ENCODE data around the gene STPG4. TPM values are rescaled to one million over a fixed set of nuclear protein-coding genes. Genes with fewer than 3 reads are reported as not detected.

The STPG4 gene
- total RNA-seq, 6 experiments from 2014 or later: 0.19 to 0.40 (median 0.25) TPM; not detected in 3

GRCh38 chr2:47076586-47077441 is 78.3 kb downstream of the STPG4 start:
- H3K27me3 Mint-ChIP-seq (ENCODE audit: insufficient read depth): peaks cover 9% of the 10 kb centered on the region
- peak; percentile 96 for DNase-seq
- H3K36me3 Mint-ChIP-seq (ENCODE audit: low read depth): peaks cover 24% of the 10 kb centered on the region
- TF ChIP-seq CTCF (IDR thresholded peaks at IDR 0.05): no peak; the same call in 1 of the 2 replicates
- H3K27ac Mint-ChIP-seq: peak overlapping the region; percentile 100
- H3K9me3 Mint-ChIP-seq: no peaks in the 10 kb centered on the region; the same call in 1 of the 2 replicates
- peaks cover 72% of the 10 kb centered on the region for H3K4me1 Mint-ChIP-seq (ENCODE audit: low read depth)
- peak overlapping the region; percentile 68 for H3K4me3 Mint-ChIP-seq

DNA sequence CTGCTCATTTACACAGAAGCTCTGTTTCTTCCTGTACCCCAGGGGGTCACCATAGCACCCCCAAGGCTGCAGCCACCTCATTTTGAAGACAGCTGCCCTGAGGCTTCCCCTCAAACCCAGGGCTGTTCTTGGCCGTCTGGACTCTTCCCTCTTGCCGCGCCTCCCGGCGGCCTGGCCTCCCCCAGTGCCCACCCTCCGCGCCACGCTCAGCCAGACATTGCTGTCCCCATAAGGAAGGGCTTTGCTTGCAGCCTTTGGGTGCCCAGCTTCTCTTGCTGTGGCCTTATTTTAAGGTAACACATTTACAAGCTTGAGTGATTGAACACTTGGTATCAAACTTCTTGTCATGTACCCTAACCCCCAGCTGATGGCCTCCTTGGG is 79.0 kb downstream of the STPG4 start:
- peak overlapping the region; percentile 68 for H3K4me3 Mint-ChIP-seq
- peaks cover 31% of the 10 kb centered on the region for H3K36me3 Mint-ChIP-seq (ENCODE audit: low read depth)
- peak overlapping the region; percentile 100 for H3K27ac Mint-ChIP-seq
- no peak for TF ChIP-seq CTCF (IDR thresholded peaks at IDR 0.05)
- DNase-seq: no peak
- H3K9me3 Mint-ChIP-seq: no peaks in the 10 kb centered on the region; the same call in 1 of the 2 replicates
- H3K27me3 Mint-ChIP-seq (ENCODE audit: insufficient read depth): peaks cover 9% of the 10 kb centered on the region
- peaks cover 79% of the 10 kb centered on the region for H3K4me1 Mint-ChIP-seq (ENCODE audit: low read depth)

DNA sequence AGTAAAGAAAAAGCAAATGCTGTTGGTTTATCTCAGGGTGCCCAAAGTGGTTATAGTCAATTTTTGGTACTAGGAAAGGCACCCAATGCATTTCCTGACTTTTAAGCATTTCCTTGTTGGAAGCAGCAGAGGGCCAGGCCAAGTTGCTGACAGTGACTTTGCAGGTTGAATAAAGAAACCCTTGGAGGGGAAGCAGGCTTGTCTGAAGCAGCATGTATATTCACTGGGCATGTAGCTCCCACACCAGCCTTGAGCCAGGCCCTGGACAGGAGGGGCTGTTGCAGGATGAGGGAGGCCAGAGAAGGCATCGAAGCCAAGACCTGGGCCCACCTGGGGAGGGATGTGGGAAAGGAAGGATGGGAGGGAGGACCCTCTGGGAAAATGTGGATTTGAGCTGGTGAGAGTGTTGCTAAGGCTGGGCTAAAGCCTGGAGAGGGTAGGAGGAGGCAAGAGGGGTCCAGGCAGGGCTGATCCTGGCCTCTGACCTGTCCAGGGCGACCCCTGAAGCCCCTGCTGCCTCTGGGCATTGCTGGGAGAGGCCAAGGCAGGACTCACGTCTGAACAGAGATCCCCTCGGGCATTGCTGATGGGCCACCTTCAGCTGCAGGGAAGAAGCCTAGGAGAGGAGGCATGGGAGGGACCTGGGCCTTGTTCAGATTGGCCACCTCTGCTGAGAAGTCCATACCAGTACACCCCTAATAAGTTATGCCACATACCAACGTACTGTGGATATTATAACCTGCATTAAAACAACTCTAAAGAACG is 79.6 kb downstream of the STPG4 start:
- peaks cover 9% of the 10 kb centered on the region for H3K27me3 Mint-ChIP-seq (ENCODE audit: insufficient read depth)
- H3K4me1 Mint-ChIP-seq (ENCODE audit: low read depth): peaks cover 85% of the 10 kb centered on the region
- peak overlapping the region; percentile 40 for H3K4me3 Mint-ChIP-seq
- DNase-seq: peak; percentile 29
- no peaks in the 10 kb centered on the region; the same call in 1 of the 2 replicates for H3K9me3 Mint-ChIP-seq
- peak; percentile 32; the same call in 1 of the 2 replicates for TF ChIP-seq CTCF (IDR thresholded peaks at IDR 0.05)
- H3K36me3 Mint-ChIP-seq (ENCODE audit: low read depth): peaks cover 31% of the 10 kb centered on the region
- peak overlapping the region; percentile 100 for H3K27ac Mint-ChIP-seq

DNA sequence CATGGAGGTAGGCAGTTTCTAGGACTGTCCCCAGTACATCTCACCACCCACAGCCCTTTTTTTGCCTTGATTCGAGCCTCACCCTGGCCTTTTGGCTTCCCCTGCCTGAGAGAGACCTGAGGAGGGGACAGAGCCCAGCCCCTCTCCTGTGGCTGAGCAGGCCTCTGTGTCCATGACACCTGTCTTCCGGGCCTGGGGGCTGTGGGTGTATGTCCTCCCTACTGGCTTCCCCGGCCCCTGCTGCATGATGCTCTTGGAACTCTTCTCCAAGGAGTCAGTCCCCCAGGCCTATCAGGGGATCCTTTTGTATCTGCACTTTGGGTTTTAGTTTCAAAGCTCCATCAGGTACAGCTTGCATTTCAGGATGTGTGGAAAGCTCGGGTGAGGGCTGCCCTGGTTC is 80.4 kb downstream of the STPG4 start:
- no peaks in the 10 kb centered on the region; the same call in 1 of the 2 replicates for H3K9me3 Mint-ChIP-seq
- peaks cover 13% of the 10 kb centered on the region for H3K27me3 Mint-ChIP-seq (ENCODE audit: insufficient read depth)
- DNase-seq: no peak
- peak overlapping the region; percentile 100 for H3K27ac Mint-ChIP-seq
- no peak for TF ChIP-seq CTCF (IDR thresholded peaks at IDR 0.05)
- H3K4me1 Mint-ChIP-seq (ENCODE audit: low read depth): peaks cover 89% of the 10 kb centered on the region
- H3K36me3 Mint-ChIP-seq (ENCODE audit: low read depth): peaks cover 31% of the 10 kb centered on the region
- H3K4me3 Mint-ChIP-seq: no peak overlapping the region

- Mint-ChIP-seq H3K9me3 (no peaks in the 10 kb centered on the region; the same call in 1 of the 2 replicates), H3K36me3 (ENCODE audit: low read depth) (peaks cover 27% of the 10 kb centered on the region), H3K27ac (peak overlapping the region; percentile 99), H3K4me3 (no peak overlapping the region), H3K4me1 (ENCODE audit: low read depth) (peaks cover 89% of the 10 kb centered on the region), H3K27me3 (ENCODE audit: insufficient read depth) (peaks cover 13% of the 10 kb centered on the region)
- TF ChIP-seq CTCF (IDR thresholded peaks at IDR 0.05): no peak
- no peak for DNase-seq
These were observed 81.5 kb downstream of the STPG4 start for GRCh38 chr2:47073641-47074040.
